ENCODE measurements around the gene PAF1. TPM values are rescaled to one million over a fixed set of nuclear protein-coding genes. Genes with fewer than 3 reads are reported as not detected.

Gene PAF1
- polyA plus RNA-seq, 3 donors, result 22.7 to 37.8 (median 25.2) TPM

GRCh38 chr19:39400061-39400460 is 9.2 kb upstream of the PAF1 start:
- peaks cover 6 to 16% of the 10 kb centered on the region in 2 donors for H3K36me3 ChIP-seq (replicated peaks in 1 of 2; ENCODE audit: control insufficient read depth in 1 of 2, insufficient read depth in 2 of 2, low read length in 2 of 2)
- Mint-ChIP-seq H3K27ac (peak overlapping the region; percentile 100), H3K27me3 (ENCODE audit: low read depth in 3 of 3) (peaks cover 0 to 3% (median 2%) of the 10 kb centered on the region in 3 donors), H3K4me3 (peak overlapping the region in 1 of 2 donors; percentile 21), H3K9me3 (peaks cover 0 to 4% (median 0%) of the 10 kb centered on the region in 7 donors), H3K4me1 (peaks cover 56% of the 10 kb centered on the region), H3K36me3 (peaks cover 19 to 44% of the 10 kb centered on the region in 2 donors)
- intact Hi-C loops (cut with micrococcal nuclease), result loop anchor here in 1 of 2 donors (5.0 kb wide), 1 partner anchor 718 kb away; no protein-coding TSS in a partner anchor
- no CpG with 5 or more reads among the region's 4 CpGs for WGBS (ENCODE audit: insufficient coverage)
- no peaks in the 10 kb centered on the region for H3K9me3 ChIP-seq (replicated peaks in 1 of 2; ENCODE audit: control insufficient read depth in 1 of 2, insufficient read depth in 1 of 2, low read length in 2 of 2)
- H3K27me3 ChIP-seq (ENCODE audit: control insufficient read depth in 2 of 2, insufficient read depth in 2 of 2, low read length in 2 of 2), result no peaks in the 10 kb centered on the region
- no peak overlapping the region for H3K4me2 ChIP-seq (replicated peaks; ENCODE audit: extremely low read depth, low read length, poor library complexity, severe bottlenecking)
- no peak overlapping the region for H2AFZ ChIP-seq (ENCODE audit: insufficient read depth, low read depth, low read length, poor library complexity, severe bottlenecking)
- no peak overlapping the region for H3K9ac ChIP-seq (ENCODE audit: insufficient read depth, low read length, poor library complexity, severe bottlenecking)
- peaks cover 75% of the 10 kb centered on the region in 2 donors for H3K4me1 ChIP-seq (ENCODE audit: control insufficient read depth in 1 of 2, insufficient read depth in 2 of 2, low read length in 2 of 2)
- no peak for DNase-seq
- no peaks in the 10 kb centered on the region for H4K20me1 ChIP-seq (ENCODE audit: insufficient read depth, low read length)
- TF ChIP-seq CTCF (IDR thresholded peaks at IDR 0.05), result no peak
- peaks cover 73% of the 10 kb centered on the region for H3K79me2 ChIP-seq (ENCODE audit: insufficient read depth, low read length)
- peak overlapping the region; percentile 97 to 99 for H3K27ac ChIP-seq (ENCODE audit: low read depth in 1 of 2, low read length in 2 of 2)
- peak overlapping the region in 1 of 3 experiments; percentile 39 for H3K4me3 ChIP-seq (replicated peaks in 1 of 3; ENCODE audit: low read depth in 2 of 3, low read length in 3 of 3)

DNA sequence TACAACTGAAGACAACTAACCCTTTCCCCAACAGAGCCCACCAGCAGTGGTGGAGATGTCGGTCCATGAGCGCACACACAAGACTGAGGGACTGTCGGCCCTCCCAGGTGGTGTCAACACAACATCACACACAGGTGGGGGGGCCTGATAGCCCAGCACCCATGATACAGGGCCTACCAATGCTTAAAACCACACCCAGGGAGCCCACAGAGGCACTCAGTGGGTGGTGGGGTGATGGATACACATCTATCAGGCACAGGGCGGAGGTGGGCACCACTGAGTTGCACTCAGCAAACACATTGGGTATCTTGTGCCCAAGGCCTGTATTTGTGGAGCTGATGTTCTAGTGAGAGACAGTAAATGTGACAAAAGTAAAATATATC is 8.8 kb upstream of the PAF1 start:
- Histone ChIP-seq H3K4me3 (replicated peaks in 1 of 3; ENCODE audit: low read depth in 2 of 3, low read length in 3 of 3) (peak overlapping the region in 1 of 3 experiments; percentile 39), H3K27ac (ENCODE audit: low read depth in 1 of 2, low read length in 2 of 2) (peak overlapping the region; percentile 97 to 99), H3K27me3 (ENCODE audit: control insufficient read depth in 2 of 2, insufficient read depth in 2 of 2, low read length in 2 of 2) (no peaks in the 10 kb centered on the region), H3K36me3 (replicated peaks in 1 of 2; ENCODE audit: control insufficient read depth in 1 of 2, insufficient read depth in 2 of 2, low read length in 2 of 2) (peaks cover 10 to 20% of the 10 kb centered on the region in 2 donors), H2AFZ (ENCODE audit: insufficient read depth, low read depth, low read length, poor library complexity, severe bottlenecking) (no peak overlapping the region), H3K9me3 (replicated peaks in 1 of 2; ENCODE audit: control insufficient read depth in 1 of 2, insufficient read depth in 1 of 2, low read length in 2 of 2) (no peaks in the 10 kb centered on the region), H4K20me1 (ENCODE audit: insufficient read depth, low read length) (no peaks in the 10 kb centered on the region), H3K9ac (ENCODE audit: insufficient read depth, low read length, poor library complexity, severe bottlenecking) (no peak overlapping the region), H3K79me2 (ENCODE audit: insufficient read depth, low read length) (peaks cover 70% of the 10 kb centered on the region), H3K4me2 (replicated peaks; ENCODE audit: extremely low read depth, low read length, poor library complexity, severe bottlenecking) (peak overlapping the region; percentile 15), H3K4me1 (ENCODE audit: control insufficient read depth in 1 of 2, insufficient read depth in 2 of 2, low read length in 2 of 2) (peaks cover 71% of the 10 kb centered on the region in 2 donors)
- peak overlapping the region; percentile 100 for H3K27ac Mint-ChIP-seq
- no peak for DNase-seq
- H3K4me3 Mint-ChIP-seq, result peak overlapping the region; percentile 21 to 48
- intact Hi-C loops (cut with micrococcal nuclease), result loop anchor here (2.0 to 10.0 kb wide), 3 partner anchors 13 to 717 kb away; partner anchors contain the start of genes EID2B (in 1 of the 2) and PLEKHG2 (in 1 of the 2)
- peaks cover 0 to 3% (median 2%) of the 10 kb centered on the region in 3 donors for H3K27me3 Mint-ChIP-seq (ENCODE audit: low read depth in 3 of 3)
- no peak for TF ChIP-seq CTCF (IDR thresholded peaks at IDR 0.05)
- peaks cover 21 to 48% of the 10 kb centered on the region in 2 donors for H3K36me3 Mint-ChIP-seq
- H3K4me1 Mint-ChIP-seq, result peaks cover 52% of the 10 kb centered on the region
- WGBS (ENCODE audit: insufficient coverage), result no CpG with 5 or more reads among the region's 4 CpGs
- peaks cover 0 to 4% (median 0%) of the 10 kb centered on the region in 7 donors for H3K9me3 Mint-ChIP-seq
